PC-3 (cell line): Measurements from ENCODE around the gene TTLL9. TPM values are rescaled to one million over a fixed set of nuclear protein-coding genes. Genes with fewer than 3 reads are reported as not detected.
"Not testable (repeated sequence)": the region's sequence is repeated elsewhere in the genome, so short reads cannot be mapped to it uniquely, and the experiment has no call there.

Experiments
- ATAC-seq: fragments of 200-7000 bp; cut with Tn5 transposase; 2 replicates; pipeline ENCODE4 v1.9.1; 2020; ENCODE audit warnings: mild to moderate bottlenecking, moderate library complexity
- BruUV-seq: library from RNA; stranded (reverse); fragments of 400-500 nt; replicated peaks from 2 replicates; lab custom pipeline; 2021; lab: Mats Ljungman, UMichigan
- CTCF ChIA-PET: fragments of 300-600 bp; sonication (Branson Sonifier 250); formaldehyde crosslinking; loops from one replicate; lab custom pipeline; 2022; ENCODE audit warnings: antibody characterized with exemption; lab: Charles Lee
- POLR2A ChIA-PET: fragments of 300-600 bp; sonication (Branson Sonifier 250); formaldehyde crosslinking; loops from one replicate; lab custom pipeline; 2022; ENCODE audit warnings: antibody characterized with exemption; ENCODE audit not compliant: unreplicated experiment; lab: Charles Lee
- DNase-seq: peaks from one replicate; pipeline ENCODE4 v3.0.0-alpha.2; 2015
- H2AFZ ChIP-seq: fragments of 300-600 bp; sonication (generic); 2 replicates; pipeline ENCODE4 v1.6.0; 2016; ENCODE audit warnings: antibody characterized with exemption, low read length
- H3F3A ChIP-seq: fragments of 300-600 bp; sonication (generic); one replicate; pipeline ENCODE4 v1.6.0; 2017; ENCODE audit warnings: antibody characterized with exemption, low read length, control low read depth, mild to moderate bottlenecking; ENCODE audit not compliant: unreplicated experiment
- H3K27ac ChIP-seq: fragments of 300-600 bp; sonication (generic); 2 replicates; pipeline ENCODE4 v1.5.1; 2016; ENCODE audit warnings: mild to moderate bottlenecking, low read length
- H3K27me3 ChIP-seq: fragments of 300-600 bp; sonication (generic); 2 replicates; pipeline ENCODE4 v1.6.1; 2016; ENCODE audit warnings: low read length, mixed read lengths
- H3K36me3 ChIP-seq: fragments of 300-600 bp; sonication (generic); 2 replicates; pipeline ENCODE4 v1.6.1; 2016; ENCODE audit warnings: low read depth, mixed run types, low read length, mixed read lengths
- H3K4me1 ChIP-seq: fragments of 300-600 bp; sonication (generic); 2 replicates; pipeline ENCODE4 v1.5.1; 2016; ENCODE audit warnings: low read length; ENCODE audit not compliant: insufficient read depth
- H3K4me2 ChIP-seq: fragments of 300-600 bp; sonication (generic); 2 replicates; pipeline ENCODE4 v1.6.0; 2016; ENCODE audit warnings: low read length
- H3K4me3 ChIP-seq: fragments of 300-600 bp; sonication (generic); 2 replicates; pipeline ENCODE4 v1.5.1; 2016; ENCODE audit warnings: mild to moderate bottlenecking, low read length, mixed read lengths
- H3K79me2 ChIP-seq: fragments of 300-600 bp; sonication (generic); 2 replicates; pipeline ENCODE4 v1.6.1; 2017; ENCODE audit warnings: low read length, mixed read lengths
- H3K9ac ChIP-seq: fragments of 300-600 bp; sonication (generic); 2 replicates; pipeline ENCODE4 v1.6.0; 2016; ENCODE audit warnings: mild to moderate bottlenecking, low read length
- H3K9me2 ChIP-seq: fragments of 300-600 bp; sonication (generic); replicated peaks from 2 replicates; pipeline ENCODE4 v1.6.1; 2016; ENCODE audit warnings: mixed run types, low read length, mixed read lengths
- H3K9me3 ChIP-seq: fragments of 300-600 bp; sonication (generic); 2 replicates; pipeline ENCODE4 v1.6.1; 2016; ENCODE audit warnings: low read length, mixed read lengths
- H4K20me1 ChIP-seq: fragments of 300-600 bp; sonication (generic); 2 replicates; pipeline ENCODE4 v1.6.1; 2016; ENCODE audit warnings: low read length, mixed read lengths
- EZH2 ChIP-seq: fragments of 300-600 bp; sonication (generic); IDR thresholded peaks from one replicate; pipeline ENCODE4 v1.6.1; 2017; ENCODE audit warnings: antibody characterized with exemption, mild to moderate bottlenecking, low read length; ENCODE audit not compliant: unreplicated experiment
- EZH2phosphoT487 ChIP-seq: fragments of 300-600 bp; sonication (generic); IDR thresholded peaks from 2 replicates; pipeline ENCODE4 v1.6.1; 2018; ENCODE audit warnings: mild to moderate bottlenecking, antibody characterized with exemption, low read length, borderline replicate concordance
- intact Hi-C: fragments of 100-400 bp; cut with micrococcal nuclease; formaldehyde crosslinking; loops from 2 replicates; pipeline ENCODE4 v1.9.0; 2023
- total RNA-seq: library from RNA; depleted of rRNA; stranded (reverse); fragments of >200 nt; gene quantifications from 2 replicates; pipeline ENCODE4 v1.2.3, GENCODE V29; 2014
- TF ChIP-seq, protein P1 (sequence below): fragments of 300-600 bp; sonication (generic); conservative IDR thresholded peaks from 2 replicates; pipeline ENCODE4 v1.5.1; 2017; ENCODE audit warnings: antibody characterized with exemption, low read depth, mild to moderate bottlenecking, low read length

The TTLL9 gene
- total RNA-seq, 1 experiment from 2014 or later, result not detected

DNA sequence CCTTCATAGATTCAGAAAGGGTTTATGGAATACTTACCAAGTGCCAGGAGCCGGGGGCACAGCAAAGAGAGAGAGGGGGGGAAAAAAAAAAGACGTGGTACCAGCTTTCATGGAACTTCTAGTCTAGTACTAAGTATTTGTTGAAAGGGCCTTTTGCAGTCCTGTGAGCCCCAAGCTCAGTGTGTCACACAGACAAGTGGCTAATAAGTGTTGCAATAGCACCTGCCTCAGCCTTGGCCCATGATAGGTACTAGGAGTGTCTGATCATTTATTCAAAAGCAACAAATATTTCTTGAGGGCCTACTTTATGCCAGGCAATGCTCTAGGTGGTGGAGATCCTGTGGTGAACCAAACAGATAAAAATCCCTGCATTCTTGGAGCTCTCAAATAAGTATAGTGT is 43.4 kb upstream of the TTLL9 start:
- Histone ChIP-seq H3K9me2 (no peaks in the 10 kb centered on the region), H3K4me3 (no peak overlapping the region), H3K9me3 (no peaks in the 10 kb centered on the region), H4K20me1 (no peaks in the 10 kb centered on the region), H3K4me2 (no peak overlapping the region), H3K9ac (no peak overlapping the region), H3K4me1 (no peaks in the 10 kb centered on the region), H3K36me3 (no peaks in the 10 kb centered on the region), H3F3A (no peaks in the 10 kb centered on the region), H3K27ac (no peak overlapping the region), H3K79me2 (no peaks in the 10 kb centered on the region), H2AFZ (no peak overlapping the region), H3K27me3 (no peaks in the 10 kb centered on the region)
- no TSS peak for BruUV-seq
- no peak for DNase-seq
- POLR2A ChIA-PET, result no interaction called here
- CTCF ChIA-PET, result no interaction called here
- TF ChIP-seq, protein P1, sequence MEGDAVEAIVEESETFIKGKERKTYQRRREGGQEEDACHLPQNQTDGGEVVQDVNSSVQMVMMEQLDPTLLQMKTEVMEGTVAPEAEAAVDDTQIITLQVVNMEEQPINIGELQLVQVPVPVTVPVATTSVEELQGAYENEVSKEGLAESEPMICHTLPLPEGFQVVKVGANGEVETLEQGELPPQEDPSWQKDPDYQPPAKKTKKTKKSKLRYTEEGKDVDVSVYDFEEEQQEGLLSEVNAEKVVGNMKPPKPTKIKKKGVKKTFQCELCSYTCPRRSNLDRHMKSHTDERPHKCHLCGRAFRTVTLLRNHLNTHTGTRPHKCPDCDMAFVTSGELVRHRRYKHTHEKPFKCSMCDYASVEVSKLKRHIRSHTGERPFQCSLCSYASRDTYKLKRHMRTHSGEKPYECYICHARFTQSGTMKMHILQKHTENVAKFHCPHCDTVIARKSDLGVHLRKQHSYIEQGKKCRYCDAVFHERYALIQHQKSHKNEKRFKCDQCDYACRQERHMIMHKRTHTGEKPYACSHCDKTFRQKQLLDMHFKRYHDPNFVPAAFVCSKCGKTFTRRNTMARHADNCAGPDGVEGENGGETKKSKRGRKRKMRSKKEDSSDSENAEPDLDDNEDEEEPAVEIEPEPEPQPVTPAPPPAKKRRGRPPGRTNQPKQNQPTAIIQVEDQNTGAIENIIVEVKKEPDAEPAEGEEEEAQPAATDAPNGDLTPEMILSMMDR, result no peak
- no peak for TF ChIP-seq EZH2phosphoT487
- TF ChIP-seq EZH2, result no peak
- intact Hi-C loops, result no loop called here
- no peak for ATAC-seq

DNA sequence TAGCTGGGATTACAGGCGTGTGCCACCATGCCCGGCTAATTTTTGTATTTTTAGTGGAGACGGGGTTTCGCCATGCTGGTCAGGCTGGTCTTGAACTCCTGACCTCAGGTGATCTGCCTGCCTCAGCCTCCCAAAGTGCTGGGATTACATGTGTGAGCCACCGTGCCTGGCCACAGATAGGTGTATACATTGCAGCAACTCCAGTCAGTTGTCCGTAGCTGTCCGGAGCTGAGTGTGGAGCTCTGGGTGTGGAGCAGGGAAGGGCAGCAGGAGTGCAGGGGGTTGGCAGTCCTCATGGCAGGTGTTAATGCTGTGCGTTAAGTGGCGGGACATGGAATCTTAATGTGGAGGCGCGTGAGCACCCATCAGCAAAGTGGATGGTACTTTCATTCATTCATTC is 42.4 kb upstream of the TTLL9 start:
- H3K9me2 ChIP-seq, H2AFZ ChIP-seq, H3K9ac ChIP-seq, H3K79me2 ChIP-seq, H3K36me3 ChIP-seq, POLR2A ChIA-PET, H3F3A ChIP-seq, H4K20me1 ChIP-seq, ATAC-seq, DNase-seq, H3K27ac ChIP-seq, H3K4me2 ChIP-seq, H3K4me1 ChIP-seq, intact Hi-C loops, BruUV-seq, H3K27me3 ChIP-seq, H3K4me3 ChIP-seq, H3K9me3 ChIP-seq: not testable (repeated sequence)
- CTCF ChIA-PET, result interaction anchor here (0.7 kb wide), 1 partner anchor 270 kb away, joined by 14 read pairs; no protein-coding TSS in a partner anchor

DNA sequence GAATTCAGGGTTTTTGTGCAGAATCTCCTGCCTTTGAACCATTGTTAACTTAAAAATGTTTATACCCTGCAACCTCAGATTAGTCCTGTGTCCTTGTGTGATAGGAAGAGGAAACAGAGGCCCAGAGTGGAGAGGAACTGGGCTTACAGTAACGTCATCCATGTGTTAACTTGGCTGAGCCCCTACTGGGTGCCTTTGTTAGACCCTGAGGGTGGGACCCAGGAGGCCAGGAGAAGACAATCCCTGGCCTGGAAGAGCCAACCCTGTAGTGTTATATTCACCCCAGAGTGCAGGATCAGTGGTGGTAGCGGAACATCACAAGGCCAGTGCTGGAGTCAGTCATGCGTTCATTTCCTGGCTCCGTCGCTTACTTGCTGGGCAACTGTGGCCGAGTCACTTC is 40.7 kb upstream of the TTLL9 start:
- DNase-seq, result no peak
- Histone ChIP-seq H4K20me1 (no peaks in the 10 kb centered on the region), H3K4me1 (no peaks in the 10 kb centered on the region), H3F3A (no peaks in the 10 kb centered on the region), H2AFZ (no peak overlapping the region), H3K36me3 (no peaks in the 10 kb centered on the region), H3K4me2 (no peak overlapping the region), H3K79me2 (no peaks in the 10 kb centered on the region), H3K9me3 (no peaks in the 10 kb centered on the region), H3K4me3 (no peak overlapping the region), H3K9ac (no peak overlapping the region), H3K9me2 (no peaks in the 10 kb centered on the region), H3K27ac (no peak overlapping the region), H3K27me3 (no peaks in the 10 kb centered on the region)
- intact Hi-C loops, result no loop called here
- no TSS peak for BruUV-seq
- ChIA-PET POLR2A (no interaction called here), CTCF (no interaction called here)
- ATAC-seq, result no peak
- TF ChIP-seq EZH2phosphoT487 (no peak), EZH2 (no peak)
- TF ChIP-seq, protein P1, result no peak
